GM21423 (cell line): ENCODE results near the gene CDK8.

Source experiments
- ATAC-seq: cut with Tn5 transposase; IDR thresholded peaks from one replicate; pipeline ENCODE4 v1.9.1; 2021; ENCODE audit warnings: mild to moderate bottlenecking, moderate library complexity; ENCODE audit not compliant: unreplicated experiment

Gene CDK8

GRCh38 chr13:26436914-26437313 lies 183.0 kb downstream of the CDK8 start:
- ATAC-seq: no peak

GRCh38 chr13:26440111-26440510 lies 186.2 kb downstream of the CDK8 start:
- no peak for ATAC-seq

DNA sequence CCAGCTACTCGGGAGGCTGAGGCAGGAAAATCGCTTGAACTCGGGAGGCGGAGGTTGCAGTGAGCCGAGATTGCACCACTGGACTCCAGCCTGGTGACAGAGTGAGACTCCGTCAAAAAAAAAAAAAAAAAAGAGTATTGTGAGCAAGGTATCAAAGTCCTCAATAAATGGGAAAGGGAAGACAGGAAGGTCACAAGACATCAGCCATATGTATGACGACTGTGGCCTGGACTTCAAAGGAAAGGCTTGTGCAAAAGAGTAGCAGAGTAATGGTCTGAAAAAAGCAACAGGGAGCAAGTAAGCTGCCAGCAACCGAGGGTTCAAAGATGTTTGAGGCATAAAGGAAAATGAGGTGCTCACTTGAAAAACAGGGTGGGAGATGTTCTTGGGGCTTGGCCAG lies 187.5 kb downstream of the CDK8 start:
- ATAC-seq: no peak

DNA sequence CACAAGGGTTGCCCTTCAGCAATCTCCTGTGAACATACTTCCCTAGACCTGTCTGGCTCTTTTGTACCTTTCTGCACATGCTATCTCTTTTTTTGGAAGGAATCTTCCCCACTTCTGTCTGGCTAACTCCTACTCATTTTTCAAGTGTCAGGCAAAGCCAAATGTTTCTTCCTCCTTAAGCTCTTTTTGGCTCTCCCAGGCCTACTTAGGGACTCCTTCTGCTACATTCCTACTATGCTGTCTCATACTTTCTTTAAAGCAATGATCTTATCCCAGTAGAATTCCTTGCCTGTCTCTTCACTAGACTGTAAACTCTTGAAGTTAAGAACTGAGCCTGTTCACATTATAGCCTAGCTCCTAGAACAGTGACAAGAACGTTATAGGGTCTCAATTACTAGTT lies 188.6 kb downstream of the CDK8 start:
- ATAC-seq: no peak

DNA sequence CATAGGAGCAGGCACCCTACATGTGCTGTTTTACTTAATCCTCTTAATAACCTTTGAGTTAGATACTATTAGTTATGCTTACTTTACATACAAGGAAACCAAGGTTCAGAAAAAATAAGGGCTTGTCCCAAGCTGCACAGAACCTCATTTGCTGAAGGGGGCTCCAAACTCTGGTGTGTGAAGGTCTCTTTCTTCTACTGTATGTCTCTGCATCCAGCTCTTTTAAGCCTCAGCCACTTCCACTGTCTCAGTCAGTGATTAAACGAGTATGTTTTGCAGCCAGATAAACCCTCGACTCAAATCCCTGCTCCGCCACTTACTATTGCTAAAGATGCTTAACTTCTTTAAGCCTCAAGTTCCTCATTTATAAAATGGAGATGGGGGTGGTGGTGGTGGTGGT lies 191.2 kb downstream of the CDK8 start:
- ATAC-seq: no peak

DNA sequence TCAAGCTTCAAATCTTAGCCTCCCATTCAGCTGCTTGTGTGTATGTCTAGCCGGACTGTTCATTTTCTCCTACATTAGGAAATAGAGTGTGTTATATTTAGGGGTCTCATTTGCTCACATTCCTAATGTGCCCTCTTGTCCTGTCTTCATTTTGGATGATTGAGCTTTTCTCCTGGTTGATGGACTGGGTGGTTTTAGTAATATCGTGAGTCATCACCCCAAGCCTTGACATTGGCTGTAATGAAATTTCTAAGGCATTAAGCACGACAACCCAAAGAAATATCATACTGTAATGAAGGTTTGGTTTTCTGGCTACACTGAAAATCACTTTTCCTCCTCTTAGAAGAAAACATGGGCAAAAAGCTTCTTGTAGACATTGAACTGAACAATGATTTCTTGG lies 192.8 kb downstream of the CDK8 start:
- no peak for ATAC-seq

- ATAC-seq: no peak
Measured at GRCh38 chr13:26448032-26448431, 194.1 kb downstream of the CDK8 start.

DNA sequence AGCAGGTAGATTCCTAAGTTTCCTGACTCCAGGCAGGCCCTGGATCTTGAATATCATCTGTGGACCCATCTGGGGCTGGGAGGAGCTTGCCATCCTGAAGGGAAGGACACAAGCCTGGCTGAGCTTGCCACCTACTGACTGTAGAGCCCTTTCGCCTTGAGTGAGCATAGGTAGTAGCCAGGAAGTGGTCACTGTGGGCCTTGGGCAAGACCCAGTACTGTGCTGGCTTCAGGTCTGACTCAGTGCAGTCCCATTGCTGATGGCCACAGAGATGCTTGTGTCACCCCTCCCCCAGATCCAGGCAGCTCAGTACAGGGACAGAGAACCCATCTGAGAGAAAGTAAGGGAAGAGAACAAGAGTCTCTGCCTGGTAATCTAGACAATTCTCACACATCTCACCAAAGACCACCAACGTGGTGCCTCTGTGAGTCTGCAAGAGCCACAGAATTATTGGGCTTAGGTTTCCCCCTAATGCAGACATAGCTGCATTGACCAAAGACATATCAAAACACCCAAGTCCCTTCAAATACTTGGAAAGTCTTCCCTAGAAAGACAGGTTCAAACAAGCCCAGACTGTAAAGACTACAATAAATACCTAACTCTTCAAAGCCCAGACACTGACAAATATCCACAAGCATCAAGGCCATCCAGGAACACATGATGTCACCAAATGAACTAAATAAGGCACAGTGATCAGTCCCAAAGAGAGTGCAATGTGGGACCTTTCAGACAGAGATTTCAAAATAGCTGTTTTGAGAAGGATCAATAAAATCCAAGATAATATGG lies 195.3 kb downstream of the CDK8 start:
- ATAC-seq: no peak
